CD4-positive, alpha-beta T cell (primary cell): ENCODE measurements around the gene KLF15. TPM values are rescaled to one million over a fixed set of nuclear protein-coding genes. Genes with fewer than 3 reads are reported as not detected.
A peak's percentile ranks its signal among the peaks of the same experiment; 100 is the strongest.

Source experiments
- ATAC-seq: fragments of 200-7000 bp; cut with Tn5 transposase; one replicate; pipeline ENCODE4 v1.10.0; 2022; ENCODE audit warnings: mild to moderate bottlenecking; ENCODE audit not compliant: poor library complexity
- CTCF ChIA-PET: fragments of 350-600 bp; sonication (Branson Sonifier 250); formaldehyde crosslinking; loops from one replicate; lab custom pipeline; 2021; ENCODE audit warnings: antibody characterized with exemption, inconsistent platforms; lab: Charles Lee
- POLR2A ChIA-PET: fragments of 350-600 bp; sonication (Branson Sonifier 250); formaldehyde crosslinking; loops from one replicate; lab custom pipeline; 2021; ENCODE audit warnings: antibody characterized with exemption, inconsistent platforms; lab: Charles Lee
- DNase-seq, 14 experiments: peaks; one replicate each; pipeline ENCODE4 v3.0.0-alpha.2; 2013 to 2020; ENCODE audit warnings: mixed read lengths in 2 of 14
- H3K27ac ChIP-seq, 2 donors: one replicate each; pipeline versions ENCODE4 v1.5.1 to v1.7.0; 2013; ENCODE audit warnings: low read length in 2 of 2, low read depth in 1 of 2, mild to moderate bottlenecking in 1 of 2
- H3K27me3 ChIP-seq, 2 experiments: 1 replicate in 1 of 2; 2 replicates in 1 of 2; pipeline versions ENCODE4 v1.6.1 to v1.7.0; 2013; ENCODE audit warnings: low read length in 2 of 2, control low read depth in 1 of 2, mild to moderate bottlenecking in 1 of 2, moderate library complexity in 1 of 2; ENCODE audit not compliant: insufficient read depth in 2 of 2, control insufficient read depth in 1 of 2
- H3K36me3 ChIP-seq: one replicate; pipeline ENCODE4 v1.6.1; 2013; ENCODE audit warnings: low read length, control low read depth; ENCODE audit not compliant: insufficient read depth
- H3K4me1 ChIP-seq: one replicate; pipeline ENCODE4 v1.6.1; 2013; ENCODE audit warnings: low read length, control low read depth; ENCODE audit not compliant: insufficient read depth
- H3K4me3 ChIP-seq: one replicate; pipeline ENCODE4 v1.5.1; 2013; ENCODE audit warnings: mild to moderate bottlenecking, low read length, moderate library complexity
- H3K9me3 ChIP-seq, 2 experiments: 1 replicate in 1 of 2; 2 replicates in 1 of 2; pipeline versions ENCODE4 v1.6.1 to v1.7.0; 2013; ENCODE audit warnings: low read length in 2 of 2, mild to moderate bottlenecking in 2 of 2, control low read depth in 1 of 2, moderate library complexity in 1 of 2; ENCODE audit not compliant: control insufficient read depth in 1 of 2, insufficient read depth in 1 of 2
- H3K27ac Mint-ChIP-seq: one replicate; pipeline ENCODE4 v1.8.0; 2020; ENCODE audit warnings: mixed read lengths
- H3K27me3 Mint-ChIP-seq: one replicate; pipeline ENCODE4 v1.8.0; 2021; ENCODE audit warnings: mixed read lengths
- H3K36me3 Mint-ChIP-seq: one replicate; pipeline ENCODE4 v1.8.0; 2021; ENCODE audit warnings: low read depth, mixed read lengths
- H3K4me1 Mint-ChIP-seq: one replicate; pipeline ENCODE4 v1.8.0; 2021; ENCODE audit warnings: low read depth, mixed read lengths
- H3K4me3 Mint-ChIP-seq: one replicate; pipeline ENCODE4 v1.8.0; 2020; ENCODE audit warnings: mild to moderate bottlenecking, mixed read lengths
- H3K9me3 Mint-ChIP-seq: one replicate; pipeline ENCODE4 v1.8.0; 2020; ENCODE audit warnings: mixed read lengths
- intact Hi-C, 2 experiments: fragments of 100-400 bp; cut with DNase I in 1 of 2; cut with micrococcal nuclease in 1 of 2; formaldehyde crosslinking; loops; one replicate each; pipeline versions ENCODE4 v1.15.1 to v1.9.0; 2023 to 2025; cut with DNase I, micrococcal nuclease
- total RNA-seq, 174 experiments: library from RNA in 2 of 174; stranded (reverse) in 2 of 174; gene quantifications; one replicate each; pipeline ENCODE4 v1.2.3 and lab custom pipeline; 2021 to 2026
- TF ChIP-seq, protein P1 (sequence below): fragments of 200-600 bp; IDR thresholded peaks from one replicate; pipeline ENCODE4 v1.8.0; 2022; ENCODE audit warnings: antibody characterized with exemption, mild to moderate bottlenecking

KLF15 gene
- total RNA-seq, 2 experiments from 2014 or later: 0.30 TPM; not detected in 1

DNA sequence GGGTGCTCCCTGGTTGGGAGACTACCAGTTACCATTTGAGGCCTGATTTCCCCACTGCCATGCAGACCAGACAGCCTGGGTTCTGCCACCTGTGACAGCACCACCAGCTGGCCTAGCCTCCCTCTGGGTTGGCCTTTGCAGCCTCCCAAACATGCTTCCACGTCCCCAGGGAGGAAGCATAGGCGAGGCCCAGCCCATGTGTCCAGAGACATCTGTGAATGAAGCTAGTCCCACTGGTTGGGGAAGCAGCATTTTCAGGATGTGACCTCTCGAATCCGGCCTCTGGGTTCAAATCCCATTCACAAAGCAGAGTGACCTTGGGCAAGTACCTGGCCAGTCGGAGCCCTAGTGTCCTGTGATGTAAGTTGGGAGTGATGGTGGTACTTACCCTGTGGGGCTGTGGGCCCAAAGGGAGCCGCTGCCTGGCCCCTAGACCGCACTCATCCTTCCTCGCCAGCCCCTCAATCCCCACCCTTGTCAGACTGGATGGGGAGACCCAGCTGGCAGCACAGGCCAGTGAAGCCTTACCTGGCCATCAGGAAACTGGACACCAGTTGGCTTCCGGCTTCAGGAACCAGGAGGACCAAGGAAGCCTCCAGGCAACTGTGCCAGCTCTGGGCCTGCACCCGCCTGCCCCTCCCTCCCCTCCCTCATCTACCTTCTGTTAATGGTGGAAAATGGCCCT lies 6.0 kb downstream of the KLF15 start:
- H3K4me3 Mint-ChIP-seq: no peak overlapping the region
- Histone ChIP-seq H3K9me3 (peaks cover 0 to 7% of the 10 kb centered on the region in 2 experiments), H3K4me1 (peaks cover 7% of the 10 kb centered on the region), H3K27ac (no peak overlapping the region), H3K27me3 (peaks cover 12 to 17% of the 10 kb centered on the region in 2 experiments), H3K4me3 (no peak overlapping the region), H3K36me3 (no peaks in the 10 kb centered on the region)
- DNase-seq: peak in 2 of 14 experiments; percentile 1 to 22
- H3K9me3 Mint-ChIP-seq: no peaks in the 10 kb centered on the region
- TF ChIP-seq, protein P1, sequence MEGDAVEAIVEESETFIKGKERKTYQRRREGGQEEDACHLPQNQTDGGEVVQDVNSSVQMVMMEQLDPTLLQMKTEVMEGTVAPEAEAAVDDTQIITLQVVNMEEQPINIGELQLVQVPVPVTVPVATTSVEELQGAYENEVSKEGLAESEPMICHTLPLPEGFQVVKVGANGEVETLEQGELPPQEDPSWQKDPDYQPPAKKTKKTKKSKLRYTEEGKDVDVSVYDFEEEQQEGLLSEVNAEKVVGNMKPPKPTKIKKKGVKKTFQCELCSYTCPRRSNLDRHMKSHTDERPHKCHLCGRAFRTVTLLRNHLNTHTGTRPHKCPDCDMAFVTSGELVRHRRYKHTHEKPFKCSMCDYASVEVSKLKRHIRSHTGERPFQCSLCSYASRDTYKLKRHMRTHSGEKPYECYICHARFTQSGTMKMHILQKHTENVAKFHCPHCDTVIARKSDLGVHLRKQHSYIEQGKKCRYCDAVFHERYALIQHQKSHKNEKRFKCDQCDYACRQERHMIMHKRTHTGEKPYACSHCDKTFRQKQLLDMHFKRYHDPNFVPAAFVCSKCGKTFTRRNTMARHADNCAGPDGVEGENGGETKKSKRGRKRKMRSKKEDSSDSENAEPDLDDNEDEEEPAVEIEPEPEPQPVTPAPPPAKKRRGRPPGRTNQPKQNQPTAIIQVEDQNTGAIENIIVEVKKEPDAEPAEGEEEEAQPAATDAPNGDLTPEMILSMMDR: no peak
- intact Hi-C loops: no loop called here
- H3K27me3 Mint-ChIP-seq: peaks cover 10% of the 10 kb centered on the region
- ChIA-PET POLR2A (no interaction called here), CTCF (no interaction called here)
- no peak overlapping the region for H3K27ac Mint-ChIP-seq
- H3K36me3 Mint-ChIP-seq: no peaks in the 10 kb centered on the region
- peaks cover 7% of the 10 kb centered on the region for H3K4me1 Mint-ChIP-seq
- ATAC-seq: no peak

DNA sequence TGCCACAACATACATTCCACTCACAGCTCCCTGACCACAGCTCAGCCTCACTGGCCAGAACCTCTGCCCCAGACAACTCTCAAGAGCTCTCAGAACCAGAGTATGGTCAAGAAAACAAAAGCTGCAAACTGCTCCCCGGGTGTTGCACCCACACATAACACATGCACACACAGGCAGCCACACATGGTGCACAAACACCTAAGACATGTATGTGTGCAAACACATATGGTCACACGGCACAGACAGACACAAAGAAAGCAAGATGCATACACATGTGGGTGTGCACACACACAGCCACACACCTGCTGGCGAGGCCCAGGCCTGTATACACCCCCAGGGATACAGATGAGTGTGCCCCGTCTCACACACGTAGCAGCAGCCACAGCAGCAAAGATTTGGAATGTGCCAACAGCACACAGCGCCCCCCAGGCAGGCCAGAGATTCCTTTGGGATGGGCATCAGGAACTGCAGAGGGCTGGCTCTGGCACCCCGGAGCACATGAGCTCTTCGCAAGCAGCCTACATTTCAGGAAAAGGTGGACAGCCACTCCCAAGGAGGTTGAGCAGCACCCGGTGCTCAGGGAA lies 6.6 kb downstream of the KLF15 start:
- no peak for ATAC-seq
- intact Hi-C loops: no loop called here

GRCh38 chr3:126349611-126350501 lies 7.4 kb downstream of the KLF15 start:
- intact Hi-C loops: no loop called here

More for the DNA sequence above, 6.6 kb downstream of the KLF15 start:
- no peaks in the 10 kb centered on the region for H3K9me3 Mint-ChIP-seq
- H3K27ac Mint-ChIP-seq: no peak overlapping the region
- H3K4me3 Mint-ChIP-seq: no peak overlapping the region
- no peak overlapping the region for H3K27ac ChIP-seq
- peaks cover 1% of the 10 kb centered on the region for H3K4me1 ChIP-seq
- POLR2A ChIA-PET: no interaction called here
- peaks cover 0 to 2% of the 10 kb centered on the region in 2 experiments for H3K9me3 ChIP-seq
- CTCF ChIA-PET: no interaction called here
- H3K36me3 Mint-ChIP-seq: no peaks in the 10 kb centered on the region
- DNase-seq: peak in 2 of 14 experiments; percentile 1 to 6
- H3K36me3 ChIP-seq: no peaks in the 10 kb centered on the region
- H3K27me3 Mint-ChIP-seq: peaks cover 6% of the 10 kb centered on the region
- H3K4me3 ChIP-seq: no peak overlapping the region
- TF ChIP-seq, protein P1: no peak
- H3K27me3 ChIP-seq: peaks cover 5 to 10% of the 10 kb centered on the region in 2 experiments
- H3K4me1 Mint-ChIP-seq: peaks cover 3% of the 10 kb centered on the region

More at GRCh38 chr3:126349611-126350501, 7.4 kb downstream of the KLF15 start:
- POLR2A ChIA-PET: no interaction called here
- Mint-ChIP-seq H3K27me3 (no peaks in the 10 kb centered on the region), H3K4me1 (no peaks in the 10 kb centered on the region), H3K9me3 (no peaks in the 10 kb centered on the region), H3K4me3 (no peak overlapping the region), H3K36me3 (no peaks in the 10 kb centered on the region), H3K27ac (no peak overlapping the region)
- no peak overlapping the region for H3K4me3 ChIP-seq
- DNase-seq (peak in 2 of 14 experiments; percentile 0 to 27), ATAC-seq (no peak)
- CTCF ChIA-PET: no interaction called here
- H3K36me3 ChIP-seq: no peaks in the 10 kb centered on the region
- peaks cover 0 to 3% of the 10 kb centered on the region in 2 experiments for H3K27me3 ChIP-seq
- H3K4me1 ChIP-seq: no peaks in the 10 kb centered on the region
- no peaks in the 10 kb centered on the region for H3K9me3 ChIP-seq
- TF ChIP-seq, protein P1: no peak
- no peak overlapping the region for H3K27ac ChIP-seq
